ENCODE results near the gene SPIRE1. TPM values are rescaled to one million over a fixed set of nuclear protein-coding genes. Genes with fewer than 3 reads are reported as not detected.

The SPIRE1 gene
- total RNA-seq, 1 donor from 2014 or later = 87.1 TPM

GRCh38 chr18:12608301-12608700 is 49.6 kb downstream of the SPIRE1 start:
- intact Hi-C loops (cut with DNase I) = no loop called here
- no peak for DNase-seq (ENCODE audit: low spot score)

- intact Hi-C loops (cut with DNase I) = no loop called here
- no peak for DNase-seq (ENCODE audit: low spot score)
Observed at GRCh38 chr18:12606592-12607315, 51.2 kb downstream of the SPIRE1 start.

GRCh38 chr18:12604445-12605007 is 53.4 kb downstream of the SPIRE1 start:
- no peak for DNase-seq (ENCODE audit: low spot score)
- intact Hi-C loops (cut with DNase I) = no loop called here

DNA sequence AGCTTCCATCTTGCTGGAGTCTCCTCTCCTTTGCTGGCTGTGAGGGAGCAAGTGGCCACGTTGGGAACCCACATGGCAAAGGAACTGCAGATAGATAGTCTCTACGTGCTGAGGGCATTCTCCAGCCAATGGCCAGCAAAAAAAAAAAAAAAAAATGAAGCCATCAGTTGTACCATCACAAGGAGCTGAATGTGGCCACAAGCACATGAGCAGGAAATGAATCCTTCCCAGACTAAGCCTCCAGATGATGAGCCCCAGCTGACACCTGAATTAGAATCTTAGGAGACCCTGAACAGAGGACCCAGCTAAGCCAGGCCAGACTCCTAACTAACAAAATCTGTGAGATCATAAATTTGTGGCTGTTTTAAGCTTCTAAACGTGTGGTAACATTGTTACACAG is 57.9 kb downstream of the SPIRE1 start:
- no peak for DNase-seq (ENCODE audit: low spot score)
- intact Hi-C loops (cut with DNase I) = loop anchor here (5.0 kb wide), 1 partner anchor 57 kb away; the partner anchor contains the start of gene SPIRE1

DNA sequence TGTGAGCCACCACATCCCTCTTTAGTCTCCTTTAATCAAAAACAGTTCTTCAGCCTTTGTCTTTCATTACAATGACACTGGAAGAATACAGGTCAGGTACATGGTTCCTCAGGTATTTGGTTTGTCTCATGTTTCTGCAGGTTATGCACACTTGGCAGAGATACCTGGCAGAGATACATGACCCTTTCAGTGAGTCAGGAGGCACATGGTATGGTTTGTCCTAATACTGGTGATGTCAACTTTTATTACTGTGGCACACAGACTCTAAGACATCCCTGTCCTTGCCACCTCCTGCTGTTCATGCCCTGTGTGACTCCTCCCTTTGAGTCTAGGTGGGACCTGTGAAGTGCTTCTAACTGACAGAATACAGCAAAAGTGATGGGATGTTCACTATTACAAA is 58.4 kb downstream of the SPIRE1 start:
- no peak for DNase-seq (ENCODE audit: low spot score)
- intact Hi-C loops (cut with DNase I) = loop anchor here (5.0 kb wide), 1 partner anchor 58 kb away; the partner anchor contains the start of gene SPIRE1

- intact Hi-C loops (cut with DNase I) = loop anchor here (5.0 kb wide), 1 partner anchor 59 kb away; the partner anchor contains the start of gene SPIRE1
- DNase-seq (ENCODE audit: low spot score) = no peak
Observed at GRCh38 chr18:12598181-12598930, 59.6 kb downstream of the SPIRE1 start.

DNA sequence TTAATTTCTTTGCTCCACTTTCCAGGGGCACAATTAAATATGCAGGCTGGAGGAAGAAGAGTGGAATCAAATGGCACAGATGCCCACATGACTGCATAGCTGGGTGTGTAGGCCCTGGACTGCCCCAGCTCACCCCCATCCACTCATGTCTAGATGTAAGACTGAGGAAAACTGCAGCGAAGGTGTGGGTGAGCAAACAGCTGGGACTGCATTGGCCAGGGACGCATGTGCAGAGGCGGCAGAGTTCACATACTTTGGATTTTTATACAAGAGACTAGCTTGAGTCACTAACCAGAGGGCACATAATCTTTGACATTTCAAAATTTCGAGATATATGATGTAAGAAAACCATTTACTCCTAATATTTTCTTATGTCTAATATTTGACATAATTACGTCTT is 60.1 kb downstream of the SPIRE1 start:
- intact Hi-C loops (cut with DNase I) = loop anchor here (5.0 kb wide), 1 partner anchor 60 kb away; the partner anchor contains the start of gene SPIRE1
- no peak for DNase-seq (ENCODE audit: low spot score)

DNA sequence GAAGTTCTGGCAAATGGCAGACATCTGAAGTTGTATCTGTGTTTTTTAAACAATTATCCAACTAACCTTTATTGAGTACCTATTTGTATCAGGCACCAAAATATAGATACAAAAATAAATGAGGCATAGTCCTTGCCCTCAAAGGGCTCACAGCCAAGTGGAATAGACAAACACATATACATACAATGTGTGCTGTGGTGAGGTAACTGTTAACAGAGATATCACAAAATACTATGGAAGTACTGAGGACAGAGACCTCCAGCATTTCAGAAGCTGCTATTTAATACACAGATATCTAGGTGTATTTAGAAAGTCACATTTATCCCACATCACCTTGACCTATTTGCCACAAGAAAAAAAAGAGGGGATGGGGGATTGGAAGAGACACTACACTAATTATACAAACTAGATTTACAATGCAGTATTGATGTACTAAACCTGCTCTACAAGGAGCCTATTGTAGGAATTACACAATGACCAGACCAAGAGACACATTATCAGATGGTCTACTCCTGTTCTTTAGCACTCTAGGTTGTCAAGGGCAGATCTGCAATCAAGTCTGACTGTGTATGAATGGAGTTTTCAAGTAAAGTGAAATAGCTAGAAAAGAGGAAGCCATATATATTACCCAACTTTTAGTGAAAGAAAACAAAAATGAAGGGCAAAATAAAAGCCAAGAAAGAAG is 62.2 kb downstream of the SPIRE1 start:
- no peak for DNase-seq (ENCODE audit: low spot score)
- intact Hi-C loops (cut with DNase I) = loop anchor here (5.0 kb wide), 1 partner anchor 62 kb away; the partner anchor contains the start of gene SPIRE1

DNA sequence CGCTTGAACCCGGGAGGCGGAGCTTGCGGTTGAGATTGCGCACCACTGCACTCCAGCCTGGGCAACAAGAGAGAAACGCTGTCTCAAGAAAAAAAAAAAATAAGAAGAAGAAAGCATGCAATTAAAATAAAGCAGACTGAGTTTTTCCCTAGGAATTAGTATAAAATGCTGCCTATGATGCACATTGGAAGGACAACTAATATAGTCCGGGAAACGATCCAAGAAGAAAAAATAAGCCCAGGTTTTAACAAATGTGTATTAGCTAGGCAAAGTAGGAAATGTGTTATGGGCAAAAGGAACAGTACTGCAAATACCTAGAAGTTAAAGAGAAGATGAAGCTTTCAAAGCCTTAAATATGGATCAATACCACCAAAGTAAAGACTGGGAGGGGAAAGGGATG is 64.0 kb downstream of the SPIRE1 start:
- no peak for DNase-seq (ENCODE audit: low spot score)
- intact Hi-C loops (cut with DNase I) = no loop called here

DNA sequence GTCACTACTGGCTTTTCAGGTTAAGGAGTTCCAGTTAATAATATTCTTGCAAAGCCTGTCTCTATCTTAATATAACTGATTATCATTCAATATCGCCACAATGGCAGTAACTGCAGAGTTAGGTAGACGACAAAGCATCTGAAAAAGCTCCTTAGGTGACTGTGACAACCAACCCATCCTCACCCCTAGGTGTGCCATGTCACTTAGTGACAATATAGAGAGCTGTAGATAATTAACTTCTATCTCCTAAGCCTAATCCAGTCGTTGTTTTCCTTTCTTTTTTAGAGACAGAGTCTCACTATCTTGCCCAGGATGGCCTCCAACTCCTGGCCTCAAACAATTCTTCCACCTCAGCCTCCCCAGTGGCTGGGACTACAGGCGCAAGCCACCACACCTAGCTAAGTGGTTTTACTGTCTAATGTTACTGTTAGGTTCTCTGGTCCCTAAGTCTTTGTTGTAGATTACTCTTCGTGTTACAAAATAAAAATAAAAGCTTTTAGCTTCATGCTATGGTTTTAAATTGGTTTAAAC is 65.2 kb downstream of the SPIRE1 start:
- intact Hi-C loops (cut with DNase I) = no loop called here

DNA sequence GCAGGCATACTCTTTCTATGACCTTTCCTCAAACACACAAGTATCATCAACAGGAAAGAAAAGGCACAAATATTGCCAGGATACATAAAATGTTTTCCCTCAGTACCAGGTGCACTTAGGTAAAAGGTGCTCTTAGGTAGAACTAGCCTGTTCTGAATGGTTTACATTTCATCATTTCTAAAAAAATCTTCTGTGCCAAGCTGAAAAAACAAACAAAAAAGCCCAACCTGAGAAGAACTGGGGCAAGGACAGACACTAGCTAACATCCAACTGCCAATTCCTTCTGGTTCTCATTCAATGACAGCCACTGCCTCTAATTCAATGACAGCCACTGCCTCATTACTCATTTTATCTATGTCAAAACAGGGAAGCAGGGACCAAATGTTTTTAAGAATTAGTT is 68.5 kb downstream of the SPIRE1 start:
- intact Hi-C loops (cut with DNase I) = no loop called here

More for the DNA sequence above, 65.2 kb downstream of the SPIRE1 start:
- no peak for DNase-seq (ENCODE audit: low spot score)

DNA sequence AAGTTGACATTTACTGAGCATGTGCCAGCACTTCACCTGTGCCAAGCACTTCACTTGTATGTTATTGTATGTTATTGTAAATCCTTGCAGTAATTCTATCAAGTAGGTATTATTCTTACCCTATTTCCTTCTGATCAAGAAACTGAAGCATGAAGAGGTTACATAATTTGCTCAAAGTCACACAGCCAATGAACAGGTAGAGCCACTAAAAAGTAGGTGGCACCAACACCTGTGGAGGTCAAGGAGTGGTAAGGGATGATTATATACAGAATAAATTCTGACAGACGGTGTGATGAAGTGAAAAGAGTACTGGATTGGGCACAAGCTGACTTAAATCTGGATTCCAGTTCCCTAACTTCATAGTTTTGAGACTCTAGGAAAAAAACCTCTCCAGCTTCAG is 71.0 kb downstream of the SPIRE1 start:
- intact Hi-C loops (cut with DNase I) = no loop called here
- DNase-seq (ENCODE audit: low spot score) = no peak

More for the DNA sequence above, 68.5 kb downstream of the SPIRE1 start:
- no peak for DNase-seq (ENCODE audit: low spot score)

DNA sequence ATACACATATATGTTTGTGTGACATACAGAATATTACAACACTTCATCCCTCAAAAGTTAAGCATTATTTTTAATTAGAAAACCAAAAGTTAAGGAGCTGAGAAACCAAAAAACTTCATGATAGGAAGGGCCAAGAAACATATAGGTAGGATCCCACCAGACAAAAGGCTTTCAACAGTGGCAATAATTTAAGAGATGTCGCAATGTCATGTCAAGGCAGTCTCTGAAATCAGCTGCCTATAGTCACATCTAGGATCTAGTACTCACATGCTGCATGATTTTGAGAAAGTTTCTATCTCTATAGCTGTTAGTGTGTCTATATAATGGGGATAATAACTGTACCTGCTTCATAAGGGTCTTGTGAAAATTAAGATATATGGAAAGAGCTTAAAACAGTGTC is 72.7 kb downstream of the SPIRE1 start:
- DNase-seq (ENCODE audit: low spot score) = no peak
- intact Hi-C loops (cut with DNase I) = no loop called here

GRCh38 chr18:12580630-12581342 is 77.1 kb downstream of the SPIRE1 start:
- no peak for DNase-seq (ENCODE audit: low spot score)
- intact Hi-C loops (cut with DNase I) = no loop called here

GRCh38 chr18:12579775-12580174 is 78.1 kb downstream of the SPIRE1 start:
- DNase-seq (ENCODE audit: low spot score) = no peak
- intact Hi-C loops (cut with DNase I) = no loop called here

GRCh38 chr18:12577848-12578247 is 80.1 kb downstream of the SPIRE1 start:
- DNase-seq (ENCODE audit: low spot score) = no peak
- intact Hi-C loops (cut with DNase I) = no loop called here

- DNase-seq (ENCODE audit: low spot score) = no peak
- intact Hi-C loops (cut with DNase I) = no loop called here
Observed at GRCh38 chr18:12574494-12575185, 83.3 kb downstream of the SPIRE1 start.

DNA sequence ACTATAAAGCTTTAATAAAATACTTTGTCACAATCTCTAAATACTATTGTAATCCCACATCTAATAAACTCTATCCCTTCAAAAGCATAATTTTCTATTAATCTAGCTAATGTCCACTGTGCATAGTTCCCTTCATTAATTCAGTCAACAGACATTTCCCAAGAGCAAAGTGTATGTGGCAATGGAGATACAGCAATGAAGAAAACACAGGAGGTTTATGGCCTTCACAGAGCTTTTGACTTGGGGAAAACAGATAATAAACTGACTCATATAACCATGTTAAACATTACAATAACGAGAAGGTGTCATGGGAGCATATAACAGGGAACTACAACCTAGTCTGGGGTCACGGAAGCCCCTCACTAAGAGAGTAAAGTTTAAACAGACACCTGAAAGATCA is 86.3 kb downstream of the SPIRE1 start:
- intact Hi-C loops (cut with DNase I) = no loop called here
- DNase-seq (ENCODE audit: low spot score) = no peak

All from cardiac septum (tissue), 1 donor.